Parathyroid adenoma (tissue), 2 donors: ENCODE data around the gene FNDC7.
A peak's percentile ranks its signal among the peaks of the same experiment; 100 is the strongest.

ENCODE experiments used
- H2AFZ ChIP-seq: fragments of 300-600 bp; sonication (generic); one replicate; pipeline ENCODE4 v1.7.0; 2017; ENCODE audit warnings: antibody characterized with exemption, mild to moderate bottlenecking
- H3K27ac ChIP-seq: fragments of 300-600 bp; sonication (generic); one replicate; pipeline ENCODE4 v1.7.0; 2017
- H3K27me3 ChIP-seq: fragments of 300-600 bp; sonication (generic); one replicate; pipeline ENCODE4 v1.7.0; 2017; ENCODE audit warnings: low read length; ENCODE audit not compliant: control insufficient read depth, insufficient read depth
- H3K36me3 ChIP-seq: fragments of 300-600 bp; sonication (generic); one replicate; pipeline ENCODE4 v1.7.0; 2017; ENCODE audit warnings: low read length; ENCODE audit not compliant: control insufficient read depth, insufficient read depth
- H3K4me1 ChIP-seq: fragments of 300-600 bp; sonication (generic); one replicate; pipeline ENCODE4 v1.7.0; 2017; ENCODE audit warnings: control low read depth
- H3K4me2 ChIP-seq: fragments of 300-600 bp; sonication (generic); one replicate; pipeline ENCODE4 v1.7.0; 2017; ENCODE audit warnings: low read length
- H3K4me3 ChIP-seq: fragments of 300-600 bp; sonication (generic); one replicate; pipeline ENCODE4 v1.7.0; 2017; ENCODE audit warnings: low read depth, low read length
- H3K79me2 ChIP-seq: fragments of 300-600 bp; sonication (generic); one replicate; pipeline ENCODE4 v1.7.0; 2017; ENCODE audit warnings: control low read depth
- H3K9ac ChIP-seq: fragments of 300-600 bp; sonication (generic); one replicate; pipeline ENCODE4 v1.7.0; 2017; ENCODE audit warnings: mild to moderate bottlenecking
- H3K9me3 ChIP-seq: fragments of 300-600 bp; sonication (generic); one replicate; pipeline ENCODE4 v1.7.0; 2017; ENCODE audit warnings: low read length; ENCODE audit not compliant: control insufficient read depth
- CTCF ChIP-seq: fragments of 300-600 bp; sonication (generic); IDR thresholded peaks from one replicate; pipeline ENCODE4 v1.7.0; 2017; ENCODE audit warnings: antibody characterized with exemption, mild to moderate bottlenecking
- donor health status: primary hyperparathyroidism.

FNDC7 gene

DNA sequence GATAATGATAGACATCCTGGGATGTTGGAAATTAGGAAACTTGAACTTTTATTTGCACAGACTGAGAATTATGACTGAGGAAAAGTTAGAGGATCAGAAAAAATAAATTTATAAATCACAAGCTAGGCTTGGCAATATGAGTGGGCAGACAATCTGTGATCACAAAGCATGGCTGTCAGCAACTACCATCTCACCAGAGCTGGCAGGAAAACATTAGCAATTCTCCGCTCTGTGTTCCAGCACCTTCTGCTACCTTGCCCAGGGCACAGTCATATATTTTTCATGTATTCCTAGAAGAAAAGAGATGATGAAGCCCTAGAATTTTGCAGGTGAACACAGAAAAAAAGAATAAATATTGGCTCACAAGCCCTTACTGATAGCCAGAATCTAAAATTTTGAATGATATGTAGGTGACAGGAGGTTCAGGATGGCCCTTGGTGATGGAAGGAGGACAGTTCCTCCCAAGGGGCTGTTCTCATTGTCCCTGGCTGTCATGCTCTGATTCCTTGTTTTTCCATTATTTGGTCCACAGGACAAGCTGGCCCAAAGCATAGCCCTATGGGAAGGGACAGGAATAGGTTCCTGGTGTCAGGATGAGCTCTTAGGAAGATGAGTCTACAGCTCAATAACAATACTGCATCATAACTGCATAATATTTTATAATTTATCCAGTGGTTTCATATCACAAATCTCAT, 21.6 kb downstream of the FNDC7 start:
- H3K9me3 ChIP-seq: no peaks in the 10 kb centered on the region
- H2AFZ ChIP-seq: no peak overlapping the region
- no peaks in the 10 kb centered on the region for H3K4me1 ChIP-seq
- no peaks in the 10 kb centered on the region for H3K79me2 ChIP-seq
- no peak overlapping the region for H3K4me3 ChIP-seq
- no peak for TF ChIP-seq CTCF
- no peak overlapping the region for H3K9ac ChIP-seq
- H3K27me3 ChIP-seq: no peaks in the 10 kb centered on the region
- no peak overlapping the region for H3K27ac ChIP-seq
- no peaks in the 10 kb centered on the region for H3K36me3 ChIP-seq
- H3K4me2 ChIP-seq: no peak overlapping the region

DNA sequence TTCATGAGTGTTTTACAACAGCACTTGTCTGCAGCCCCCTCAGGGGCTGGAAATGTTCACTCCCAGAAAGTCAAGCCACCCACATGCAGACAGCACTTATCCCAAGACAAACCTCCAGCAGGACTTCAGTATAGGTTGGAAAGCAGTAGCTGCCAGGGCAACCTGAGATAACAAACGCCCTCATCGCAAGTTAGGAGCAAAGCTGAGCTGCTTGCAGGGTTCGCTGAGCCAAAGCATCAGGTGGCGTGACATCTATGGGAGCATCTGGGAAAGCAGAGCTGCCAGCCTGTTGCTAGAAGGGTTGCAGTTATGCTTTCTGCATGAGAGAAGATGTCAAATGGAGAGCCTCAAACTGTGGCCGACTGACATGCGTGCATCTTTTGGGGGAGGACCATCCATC, 29.5 kb downstream of the FNDC7 start:
- no peak overlapping the region for H3K27ac ChIP-seq

DNA sequence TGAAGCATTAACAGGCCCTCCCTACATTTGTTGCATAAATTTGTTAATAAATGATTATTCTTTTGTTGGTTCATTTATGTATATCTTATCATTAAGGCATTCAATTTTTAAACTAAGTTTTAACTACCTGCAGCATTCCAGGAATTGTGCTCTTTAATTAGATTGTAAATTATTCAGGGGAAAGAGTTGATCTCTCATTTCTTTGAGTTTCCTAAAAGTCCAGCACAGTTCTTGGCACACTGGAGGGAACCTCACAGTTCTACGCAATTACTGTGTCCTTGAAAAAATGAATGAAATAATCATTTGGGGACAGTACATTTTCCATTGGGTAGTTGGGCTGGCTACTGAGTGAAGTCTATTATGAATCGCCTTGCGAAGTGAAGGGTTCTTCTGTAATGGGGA, 33.3 kb downstream of the FNDC7 start:
- Histone ChIP-seq H3K27ac (peak overlapping the region; percentile 84), H3K79me2 (no peaks in the 10 kb centered on the region), H3K9ac (no peak overlapping the region), H2AFZ (peak overlapping the region; percentile 88), H3K36me3 (no peaks in the 10 kb centered on the region), H3K4me3 (peak overlapping the region; percentile 97), H3K27me3 (no peaks in the 10 kb centered on the region), H3K4me2 (peak overlapping the region; percentile 82), H3K9me3 (no peaks in the 10 kb centered on the region), H3K4me1 (no peaks in the 10 kb centered on the region)
- no peak for TF ChIP-seq CTCF

More for the DNA sequence above, 29.5 kb downstream of the FNDC7 start:
- Histone ChIP-seq H3K4me1 (no peaks in the 10 kb centered on the region), H3K27me3 (no peaks in the 10 kb centered on the region), H3K9ac (no peak overlapping the region), H3K4me3 (no peak overlapping the region), H2AFZ (no peak overlapping the region), H3K9me3 (no peaks in the 10 kb centered on the region), H3K79me2 (no peaks in the 10 kb centered on the region), H3K36me3 (no peaks in the 10 kb centered on the region), H3K4me2 (no peak overlapping the region)
- TF ChIP-seq CTCF: no peak

- Histone ChIP-seq H3K4me2 (peak within 1 kb of the TSS; percentile 82), H2AFZ (peak within 1 kb of the TSS; percentile 88), H3K4me1 (no peaks in the 10 kb centered on the region), H3K9me3 (no peaks in the 10 kb centered on the region), H3K9ac (no peak within 1 kb of the TSS), H3K79me2 (no peaks in the 10 kb centered on the region), H3K4me3 (peak within 1 kb of the TSS; percentile 97), H3K27ac (peak within 1 kb of the TSS; percentile 84), H3K36me3 (no peaks in the 10 kb centered on the region), H3K27me3 (no peaks in the 10 kb centered on the region)
- peak; percentile 81 for TF ChIP-seq CTCF
Measured at GRCh38 chr1:108746382-108747170, 33.9 kb downstream of the FNDC7 start, which contains the start of gene STXBP3. Gene STXBP3, plus strand, starts transcription at chr1:108746674. Its CDS starts 64 bp downstream, at chr1:108746738.
